CD1c-positive myeloid dendritic cell (primary cell): ENCODE measurements around the gene ALKBH8.
"Not testable (repeated sequence)": the region's sequence is repeated elsewhere in the genome, so short reads cannot be mapped to it uniquely, and the experiment has no call there.

ENCODE experiments used
- DNase-seq: peaks from one replicate; pipeline ENCODE4 v3.0.0-alpha.2; 2016; ENCODE audit errors: extremely low spot score

The ALKBH8 gene

DNA sequence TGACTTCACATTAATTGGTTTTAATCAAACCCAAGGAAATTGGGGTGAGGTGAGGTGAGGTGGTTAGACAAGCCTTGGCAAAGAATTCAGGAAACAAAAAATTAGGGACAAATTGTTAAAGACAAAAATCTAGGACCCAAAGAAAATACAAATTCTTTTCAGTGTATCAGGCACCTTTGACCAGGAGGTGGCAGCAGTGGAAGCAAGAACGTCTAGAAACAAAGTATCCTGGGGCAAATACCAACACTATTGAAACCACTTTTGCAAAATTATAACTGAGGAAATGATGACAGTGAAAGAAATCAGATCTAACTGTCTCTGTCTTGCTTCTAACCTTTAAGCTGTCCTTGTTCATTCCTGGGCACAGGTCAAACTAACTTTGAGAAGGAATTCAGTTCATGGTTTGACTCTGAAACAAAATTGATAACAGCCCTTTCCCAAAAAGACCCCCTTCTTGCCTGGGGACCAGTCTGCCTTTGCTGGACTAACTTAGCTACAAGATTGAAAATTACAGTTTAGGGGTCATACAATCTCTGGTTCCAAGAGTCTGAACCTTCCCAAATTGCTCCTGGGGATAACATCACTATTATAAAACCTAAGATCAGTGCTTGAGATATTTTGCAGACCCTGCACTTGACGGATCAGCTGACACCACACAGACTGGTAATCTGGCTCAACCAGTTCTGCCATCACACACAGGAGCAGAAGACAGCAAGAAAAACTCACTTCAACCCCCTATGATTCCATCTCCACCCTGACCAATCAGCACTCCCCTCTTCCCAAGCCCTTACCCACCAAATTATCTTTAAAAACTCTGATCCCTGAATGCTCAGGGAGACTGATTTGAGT is 11.2 kb upstream of the ALKBH8 start:
- peak; percentile 49 for DNase-seq

DNA sequence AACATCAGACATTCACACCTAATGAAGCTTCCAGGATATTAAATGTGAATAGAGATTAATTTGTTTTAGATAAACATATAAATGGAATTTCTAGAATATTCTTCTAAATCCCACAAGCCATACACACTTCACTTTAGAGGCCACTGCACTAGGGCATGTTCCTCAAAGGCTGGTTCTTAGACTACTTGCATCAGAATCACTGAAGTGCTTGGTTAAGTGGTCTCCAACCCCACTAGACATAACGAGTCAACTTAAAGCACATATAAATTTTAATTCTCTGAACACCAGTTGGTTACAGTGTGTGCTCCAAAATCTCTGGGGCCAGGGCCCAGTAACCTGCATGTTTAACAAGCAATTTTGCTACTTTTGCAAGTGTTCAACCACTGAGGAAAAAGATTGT is 7.9 kb upstream of the ALKBH8 start:
- no peak for DNase-seq

DNA sequence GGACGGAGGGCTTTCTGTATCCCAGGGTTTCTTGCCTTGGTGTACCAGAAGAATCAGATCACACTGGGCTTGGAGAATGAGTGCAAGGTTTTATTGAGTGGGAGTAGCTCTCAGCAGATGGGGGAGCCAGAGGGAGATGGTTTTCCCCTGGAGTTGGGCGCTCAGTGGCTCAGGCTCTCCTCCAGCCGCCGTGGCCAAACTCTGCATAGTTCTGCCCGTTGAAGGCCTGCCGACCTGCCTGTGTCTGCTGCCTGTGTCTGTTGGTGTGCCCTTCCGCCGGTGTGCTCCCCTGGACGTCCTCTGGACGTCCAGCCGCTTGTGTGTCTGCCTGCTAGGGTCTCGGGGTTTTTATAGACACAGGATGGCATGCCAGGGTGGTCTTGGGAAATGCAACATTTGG is 4.5 kb upstream of the ALKBH8 start:
- no peak for DNase-seq

DNA sequence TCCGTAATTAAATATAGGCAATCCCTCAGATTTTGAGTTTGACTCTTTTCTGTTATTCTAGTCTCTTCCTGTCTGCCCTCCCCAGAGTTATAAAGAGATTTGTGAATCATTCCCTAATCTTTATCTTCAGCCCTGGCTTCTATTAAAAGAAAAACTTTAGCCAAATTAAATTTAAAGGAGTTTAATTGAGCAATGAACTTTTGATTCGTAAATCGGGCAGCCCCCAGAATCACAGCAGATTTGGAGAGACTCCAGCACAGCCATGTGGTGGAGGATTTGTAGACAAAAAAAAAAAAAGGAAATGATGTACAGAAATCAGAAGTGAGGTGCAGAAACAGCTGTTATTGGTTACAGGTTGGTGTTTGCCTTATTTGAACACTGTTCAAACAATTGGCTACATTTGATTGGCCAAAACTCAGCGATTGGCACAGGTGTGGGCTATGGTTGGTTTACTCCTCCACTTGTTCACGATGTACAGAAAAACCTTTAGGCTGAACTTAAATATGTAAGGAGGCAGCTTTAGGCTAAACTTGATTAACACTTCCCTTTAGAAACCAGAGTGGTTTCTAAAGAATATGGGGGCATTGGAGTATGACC is 2.3 kb upstream of the ALKBH8 start:
- no peak for DNase-seq

DNA sequence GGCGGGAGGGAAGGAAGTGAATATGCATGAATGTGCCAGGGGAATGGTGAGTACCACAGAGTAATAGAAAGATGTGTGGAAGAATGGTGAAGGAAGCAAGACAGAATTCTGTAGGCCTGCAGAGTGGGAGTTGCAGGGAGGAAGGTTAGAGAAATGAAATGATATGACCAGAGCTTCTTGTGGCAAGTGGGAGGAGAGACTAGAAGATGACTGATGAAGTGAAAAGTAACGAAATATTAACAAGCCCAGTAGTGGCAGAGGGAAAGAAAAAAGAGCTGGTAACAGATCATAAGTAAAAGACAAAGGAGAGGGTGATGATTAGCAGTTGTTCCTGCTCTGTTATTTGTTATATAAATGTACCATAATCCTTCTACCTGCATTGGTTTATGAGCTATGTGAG is 1.0 kb upstream of the ALKBH8 start:
- DNase-seq, result no peak

DNA sequence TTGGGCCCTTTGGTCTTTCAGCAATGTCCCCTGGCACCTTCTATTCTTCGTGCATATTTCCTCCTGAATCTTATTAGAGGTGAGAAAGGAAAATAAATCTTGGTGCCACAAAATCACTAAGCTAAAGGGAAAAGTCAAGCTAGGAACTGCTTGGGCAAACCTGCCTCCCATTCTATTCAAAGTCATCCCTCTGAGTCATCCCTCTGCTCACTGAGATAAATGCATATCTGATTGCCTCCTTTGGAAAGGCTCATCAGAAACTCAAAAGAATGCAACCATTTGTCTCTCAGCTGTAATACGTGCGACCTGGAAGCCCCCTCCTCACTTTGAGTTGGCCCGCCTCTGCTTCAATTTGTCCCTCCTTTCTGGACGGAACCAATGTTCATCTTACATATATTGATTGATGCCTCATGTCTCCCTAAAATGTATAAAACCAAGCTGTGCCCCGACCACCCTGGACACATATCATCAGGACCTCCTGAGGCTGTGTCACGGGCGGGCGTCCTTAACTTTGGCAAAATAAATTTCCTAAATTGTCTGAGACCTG is 493 bp upstream of the ALKBH8 start:
- not testable (repeated sequence) for DNase-seq

DNA sequence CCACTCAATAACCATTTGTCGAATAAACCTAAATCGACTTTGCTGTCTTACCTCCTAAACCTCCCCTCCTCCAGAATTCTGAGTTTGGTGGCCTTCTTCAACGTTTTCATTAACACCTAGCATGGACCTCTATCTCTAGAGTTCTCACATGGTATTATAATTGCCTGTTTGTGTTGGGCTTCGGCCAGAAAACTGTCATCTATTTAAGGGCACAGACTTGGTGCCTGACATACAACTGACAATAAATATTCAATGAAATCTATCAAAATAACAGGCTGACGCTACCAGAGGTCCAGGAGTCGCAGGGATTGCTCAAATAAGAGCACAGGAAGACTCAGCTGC is 687 bp downstream of the ALKBH8 start:
- no peak for DNase-seq

DNA sequence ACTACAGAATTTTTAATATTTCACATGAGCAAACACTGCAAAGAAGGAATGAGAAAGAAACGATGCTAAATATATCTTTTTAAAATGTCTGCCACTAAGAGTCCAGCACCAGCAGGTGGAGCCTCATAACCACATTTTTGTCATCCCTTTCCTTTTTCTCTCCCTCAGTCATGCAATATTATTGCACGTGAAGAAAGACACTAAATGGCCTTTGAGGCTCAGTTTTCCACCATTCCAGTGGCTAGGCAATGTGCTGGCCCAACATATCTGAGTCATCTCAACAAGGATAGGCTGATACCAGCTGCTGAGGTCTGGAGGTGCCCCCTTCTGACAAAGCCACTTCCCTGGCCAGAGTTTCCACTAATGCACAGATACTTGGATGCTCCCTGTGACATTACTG is 1.8 kb downstream of the ALKBH8 start:
- peak; percentile 11 for DNase-seq

DNA sequence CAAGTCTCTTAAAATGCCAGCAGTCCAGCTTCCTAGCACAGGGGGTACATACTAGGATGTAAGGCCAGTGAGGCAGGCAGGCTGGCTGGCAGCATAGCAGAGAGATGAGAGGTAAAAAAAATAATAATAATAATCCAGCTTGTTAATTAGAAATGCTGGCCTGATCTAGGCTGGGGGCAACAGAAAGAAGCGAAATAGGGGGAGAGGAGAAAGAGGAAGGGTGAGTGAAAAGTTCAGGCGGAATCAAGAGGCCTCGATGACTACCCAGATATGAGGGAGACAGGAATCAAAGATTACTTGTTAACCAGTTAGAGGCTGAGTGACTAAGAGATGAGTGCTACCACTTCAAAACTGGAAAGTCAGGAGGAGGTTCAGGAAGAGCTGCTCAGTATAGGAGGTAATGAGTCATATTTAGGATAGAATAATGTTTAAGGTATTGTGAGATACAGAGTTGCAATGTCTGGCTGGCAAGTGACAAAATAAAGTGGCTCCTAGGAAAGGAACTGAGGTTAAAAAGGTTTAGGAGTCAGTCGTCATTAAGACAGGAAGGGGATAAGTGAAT is 2.8 kb downstream of the ALKBH8 start:
- no peak for DNase-seq

DNA sequence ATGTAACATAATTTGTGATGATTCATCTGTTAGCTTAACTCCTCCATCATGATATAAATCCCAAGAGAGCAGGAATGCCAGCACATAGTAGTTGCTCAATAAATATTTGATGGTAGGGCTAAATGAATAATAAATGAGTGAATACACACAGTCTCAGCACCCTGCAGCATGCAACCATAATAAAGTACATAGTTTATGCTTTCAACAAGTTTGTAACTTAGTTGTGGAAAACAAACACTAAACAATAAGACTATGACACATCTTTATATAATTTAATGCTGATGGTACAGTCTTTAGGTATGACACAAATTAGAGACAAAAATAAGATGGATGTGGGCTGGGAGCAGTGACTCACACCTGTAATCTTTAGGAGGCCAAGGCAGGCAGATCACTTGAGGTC is 3.8 kb downstream of the ALKBH8 start:
- no peak for DNase-seq

DNA sequence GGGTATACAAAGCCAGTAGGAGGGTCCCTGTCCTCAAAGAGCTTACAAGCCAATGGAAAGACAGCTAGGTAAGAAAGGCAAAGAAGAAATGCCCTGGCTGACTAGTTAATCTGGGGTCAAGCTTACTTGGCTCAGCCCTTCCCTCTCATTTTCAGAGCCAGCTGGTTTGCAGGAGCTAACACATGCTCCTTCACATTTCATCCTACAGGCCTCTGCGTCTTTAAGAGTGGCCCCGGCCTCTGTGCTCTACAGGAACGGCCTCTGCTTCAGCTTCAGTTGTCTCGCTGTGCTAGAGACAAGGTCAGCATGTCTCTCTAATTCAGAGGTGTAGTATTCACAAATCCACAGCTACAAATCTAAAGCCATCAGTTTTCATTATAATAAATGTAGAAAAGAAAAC is 15.2 kb downstream of the ALKBH8 start:
- DNase-seq, result no peak

DNA sequence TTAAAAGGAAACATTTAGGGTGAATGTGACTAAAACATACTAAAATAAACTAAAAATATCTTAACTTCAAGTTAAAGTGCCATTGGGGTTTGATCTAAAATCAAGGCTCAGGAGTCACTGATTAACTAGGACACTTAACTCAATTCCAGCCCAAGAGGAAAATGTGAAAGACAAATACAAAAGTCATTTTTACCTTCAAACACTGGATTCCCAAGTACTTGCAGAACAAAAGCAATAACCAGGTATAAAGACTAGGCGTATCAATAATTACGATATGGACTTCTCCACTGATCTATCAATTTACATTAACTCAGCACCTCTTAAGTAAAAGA is 15.6 kb downstream of the ALKBH8 start:
- DNase-seq, result no peak

DNA sequence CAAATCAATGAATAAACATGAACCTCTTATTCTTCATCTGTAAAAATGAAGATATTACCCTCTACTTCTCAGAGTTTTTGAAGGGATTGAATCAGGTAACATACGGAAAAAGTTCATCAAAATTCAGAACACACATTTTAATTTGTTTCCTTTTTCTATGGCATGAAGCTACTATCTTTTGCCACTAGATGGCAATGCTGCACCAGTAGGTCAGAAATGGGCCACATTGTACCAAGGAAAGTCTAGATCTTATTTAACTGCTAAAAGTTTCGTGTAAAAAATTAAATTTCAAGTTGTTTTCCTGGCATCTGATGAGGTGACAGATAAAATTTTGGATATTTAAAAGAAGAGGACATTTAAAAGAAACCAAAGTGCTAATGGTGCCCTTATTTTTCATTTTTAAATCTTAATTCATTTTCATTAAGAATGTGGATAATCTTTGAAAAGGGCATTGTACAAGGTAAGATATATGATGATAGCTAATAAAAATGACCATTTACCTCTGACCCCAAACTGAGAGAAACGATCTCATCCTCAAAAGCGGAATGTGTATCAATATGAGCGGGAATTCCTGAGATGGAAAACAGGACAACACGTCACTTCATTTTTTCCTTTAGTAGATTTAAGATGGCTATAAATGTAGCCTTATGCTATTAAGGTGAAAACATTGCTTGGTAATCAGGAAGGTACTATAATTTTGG is 16.1 kb downstream of the ALKBH8 start:
- peak; percentile 65 for DNase-seq

DNA sequence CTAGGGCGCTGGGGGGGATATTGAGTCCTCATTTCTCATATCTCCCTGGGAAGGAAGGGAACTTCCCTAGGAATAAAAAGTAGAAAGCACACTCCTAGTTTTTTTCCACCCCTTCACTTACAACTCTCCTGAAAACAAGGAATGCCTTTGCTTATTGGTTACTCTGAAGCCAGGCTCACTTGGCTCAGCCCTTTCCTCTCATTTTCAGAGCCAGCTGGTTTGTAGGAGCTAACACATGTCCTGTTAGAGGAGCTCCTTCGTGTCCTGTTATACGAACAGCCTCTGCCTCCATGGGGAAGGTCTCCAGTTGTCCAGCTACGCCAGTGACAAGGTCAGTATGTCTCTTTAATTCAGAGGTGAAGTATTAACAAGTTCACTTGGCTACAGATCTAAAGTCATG is 17.6 kb downstream of the ALKBH8 start:
- DNase-seq, result no peak

DNA sequence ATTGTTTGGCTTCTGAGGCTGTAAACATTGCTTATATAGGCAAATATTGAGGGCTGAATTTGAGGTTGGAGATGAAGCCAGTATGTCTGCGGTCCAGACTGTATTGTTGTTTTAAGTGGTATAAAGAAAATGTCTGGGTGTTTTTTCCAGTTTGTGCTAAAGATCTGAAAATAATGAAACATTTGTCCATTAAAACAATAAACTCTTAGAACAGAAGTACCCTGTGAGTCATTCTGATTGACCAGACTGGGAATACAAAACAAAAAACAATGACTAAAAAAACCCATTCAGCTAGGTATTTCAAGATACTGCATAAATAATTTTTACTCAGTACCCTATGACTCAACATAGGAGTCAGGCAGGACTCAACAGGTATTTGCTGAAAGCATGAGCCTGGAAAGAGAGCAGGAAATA is 20.4 kb downstream of the ALKBH8 start:
- DNase-seq, result no peak

DNA sequence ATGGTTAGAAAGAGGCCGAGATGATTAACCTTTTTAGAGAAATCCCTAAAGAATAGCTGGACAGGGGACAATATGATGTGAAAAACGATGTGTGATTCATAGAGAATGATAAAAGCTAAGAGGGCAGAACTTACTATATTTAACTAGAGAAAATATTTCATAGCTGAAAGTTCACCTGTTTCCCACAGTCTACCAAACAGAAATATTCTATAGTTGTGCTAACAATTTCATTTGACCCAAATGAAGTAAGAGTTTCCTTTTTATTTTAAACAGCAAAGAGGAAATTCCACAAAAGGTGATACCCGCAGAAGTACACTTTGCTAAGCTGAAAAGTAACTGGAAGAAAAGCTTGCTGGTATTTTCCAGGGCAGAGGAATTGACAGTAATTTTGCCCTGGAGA is 26.7 kb downstream of the ALKBH8 start:
- no peak for DNase-seq

DNA sequence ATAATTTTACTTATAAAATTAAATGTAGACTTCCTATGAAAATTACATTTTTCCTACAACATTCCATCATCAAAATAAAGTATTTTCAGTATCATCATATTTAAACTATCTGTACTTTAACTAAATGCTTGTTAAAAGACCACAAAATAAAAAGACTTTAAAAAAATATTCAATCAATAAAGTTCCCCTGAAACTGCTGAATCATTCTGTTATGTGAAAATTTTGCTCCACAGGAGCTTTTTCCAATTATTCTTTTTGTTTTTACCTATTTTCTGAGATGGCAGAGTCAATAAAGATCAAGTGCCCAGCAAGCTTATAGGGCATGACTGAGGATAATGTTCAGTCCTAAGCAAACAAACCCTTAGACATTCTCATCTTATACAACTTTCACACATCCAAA is 27.3 kb downstream of the ALKBH8 start:
- DNase-seq, result no peak

DNA sequence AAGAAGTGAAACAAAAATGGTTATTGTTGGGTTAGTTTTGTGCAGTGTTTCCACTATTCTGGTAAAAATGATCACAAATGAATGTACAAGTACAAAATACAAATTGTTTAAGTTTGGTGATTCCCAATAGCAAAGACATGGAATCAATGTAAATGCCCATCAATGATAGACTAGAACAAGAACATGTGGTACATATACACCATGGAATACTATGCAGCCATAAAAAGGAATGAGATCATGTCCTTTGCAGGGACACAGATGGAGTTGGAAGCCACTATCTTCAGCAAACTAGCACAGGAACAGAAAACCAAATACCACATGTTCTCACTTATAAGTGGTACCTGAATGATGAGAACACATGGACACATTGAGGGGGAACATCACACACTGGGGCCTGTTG is 28.4 kb downstream of the ALKBH8 start:
- not testable (repeated sequence) for DNase-seq

DNA sequence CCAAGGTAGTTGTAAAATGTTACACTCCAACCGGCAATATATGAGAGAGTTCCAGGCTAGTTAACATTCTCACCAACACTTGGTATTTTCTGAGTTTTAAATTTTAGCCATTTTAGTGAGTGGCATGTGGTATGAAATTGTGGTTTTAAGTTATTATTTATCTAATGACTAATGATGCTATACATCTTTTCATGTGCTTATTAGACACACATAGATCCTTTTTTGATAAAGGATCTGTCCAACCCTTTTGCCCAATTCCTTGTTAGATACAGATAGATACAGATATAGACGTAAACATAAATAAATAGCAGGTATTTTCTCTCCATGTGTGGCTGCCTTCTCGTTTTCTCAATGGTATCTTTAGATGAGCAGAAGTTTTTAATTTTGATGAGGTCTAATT is 39.3 kb downstream of the ALKBH8 start:
- no peak for DNase-seq

DNA sequence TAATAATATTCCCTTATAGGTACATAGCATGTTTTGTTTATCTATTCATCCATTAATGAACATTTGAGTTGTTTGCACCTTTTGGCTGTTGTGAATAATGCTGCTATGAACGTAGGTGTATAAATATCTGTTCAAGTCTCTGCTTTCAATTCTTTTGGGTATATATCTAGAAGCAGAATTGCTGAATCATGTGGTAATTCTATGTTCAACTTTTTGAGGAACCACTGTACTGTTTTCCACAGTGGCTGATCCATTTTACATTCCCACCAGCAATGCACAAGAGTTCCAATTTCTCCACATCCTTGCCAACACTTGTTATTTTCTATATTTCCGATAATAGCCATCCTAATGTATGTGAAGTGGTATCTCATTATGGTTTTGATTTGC is 56.7 kb downstream of the ALKBH8 start:
- no peak for DNase-seq

DNA sequence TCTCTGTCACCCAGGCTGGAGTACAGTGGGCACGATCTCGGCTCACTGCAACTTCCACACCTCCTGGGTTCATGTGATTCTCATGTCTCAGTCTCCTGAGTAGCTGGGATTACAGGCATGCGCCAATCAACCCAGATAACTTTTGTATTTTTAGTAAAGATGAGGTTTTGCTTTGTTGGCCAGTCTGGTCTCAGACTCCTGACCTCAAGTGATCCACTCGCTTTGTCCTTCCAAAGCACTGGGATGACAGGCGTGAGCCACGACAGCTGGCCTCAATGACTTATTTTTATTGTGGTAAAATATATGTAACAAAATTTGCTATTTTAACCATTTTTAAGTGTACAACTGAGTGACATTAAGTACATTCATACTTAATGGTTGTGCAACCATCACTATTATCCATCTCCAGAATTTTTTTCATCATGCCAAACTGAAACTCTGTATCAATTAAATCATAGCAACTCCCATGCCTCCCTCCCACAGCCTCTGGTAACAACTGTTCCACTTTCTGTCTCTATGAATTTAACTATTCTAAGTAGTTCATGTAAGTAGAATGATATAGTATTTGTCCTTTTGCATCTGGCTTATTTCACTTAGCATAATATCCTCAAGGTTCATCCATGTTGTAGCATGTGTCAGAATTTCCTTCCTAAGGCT is 57.2 kb downstream of the ALKBH8 start:
- DNase-seq, result no peak

DNA sequence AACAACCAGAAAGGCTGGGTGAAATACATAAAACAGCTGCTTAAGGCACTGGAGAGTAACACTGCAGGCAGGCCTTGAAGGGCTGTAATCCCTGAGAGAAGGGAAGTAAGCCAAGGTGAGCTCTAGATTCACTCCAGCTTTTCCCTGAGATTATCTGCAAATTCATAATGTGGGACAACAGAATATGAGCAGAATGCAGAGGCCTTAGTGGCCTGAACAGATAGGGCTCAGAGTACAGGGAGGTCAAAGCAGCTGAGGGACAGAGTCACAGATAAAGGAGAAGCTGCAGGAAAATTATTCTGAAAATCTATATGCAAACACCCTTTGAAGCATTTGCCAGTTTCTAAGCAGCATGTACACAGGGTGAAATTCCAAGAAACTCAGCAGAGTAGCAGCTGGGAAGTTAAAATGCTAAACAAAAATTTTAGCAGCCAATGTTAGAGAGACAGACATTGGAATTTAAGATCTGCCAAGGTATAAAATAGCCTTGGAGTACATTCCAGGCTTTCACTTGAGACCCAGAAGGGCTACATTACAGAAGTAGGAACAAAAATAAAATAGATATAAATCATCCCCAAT is 59.8 kb downstream of the ALKBH8 start:
- DNase-seq, result no peak
